Right atrium auricular region (tissue), 2 donors: ENCODE results near the gene KHK. TPM values are rescaled to one million over a fixed set of nuclear protein-coding genes. Genes with fewer than 3 reads are reported as not detected.

Source experiments
- DNase-seq: peaks from one replicate; pipeline ENCODE4 v3.0.0-alpha.2; 2019; ENCODE audit warnings: low spot score
- H3K27ac ChIP-seq, 2 donors: fragments of 200-600 bp; sonication (generic); 1 replicate in 1 of 2; 2 replicates in 1 of 2; pipeline ENCODE4 v1.5.1; 2016 to 2019
- H3K27me3 ChIP-seq, 2 donors: fragments of 200-600 bp; sonication (generic); one replicate each; pipeline versions ENCODE4 v1.5.1 to v1.6.0; 2017 to 2019
- H3K36me3 ChIP-seq: fragments of 200-600 bp; sonication (generic); one replicate; pipeline ENCODE4 v1.5.1; 2016
- H3K4me1 ChIP-seq, 2 donors: fragments of 200-600 bp; sonication (generic); one replicate each; pipeline versions ENCODE4 v1.5.1 to v1.6.0; 2017 to 2019
- H3K4me3 ChIP-seq, 2 donors: fragments of 200-600 bp; sonication (generic); 1 replicate in 1 of 2; 2 replicates in 1 of 2; pipeline ENCODE4 v1.5.1; 2017 to 2019; ENCODE audit warnings: mild to moderate bottlenecking in 1 of 2, moderate library complexity in 1 of 2
- H3K9me3 ChIP-seq, 2 donors: fragments of 200-600 bp; sonication (generic); one replicate each; pipeline ENCODE4 v1.5.1; 2019
- total RNA-seq, 2 donors: library from RNA; depleted of rRNA; stranded (reverse); fragments of >200 nt; gene quantifications; one replicate each; pipeline ENCODE4 v1.1.0, GENCODE V29; 2016
- TF ChIP-seq, protein P1 (sequence below), 2 donors: fragments of 200-600 bp; sonication (generic); IDR thresholded peaks; one replicate each; pipeline ENCODE4 v1.5.1; 2019; ENCODE audit warnings: antibody characterized with exemption in 2 of 2

The KHK gene
- total RNA-seq, 2 donors from 2014 or later = 0.82 to 1.7 TPM

DNA sequence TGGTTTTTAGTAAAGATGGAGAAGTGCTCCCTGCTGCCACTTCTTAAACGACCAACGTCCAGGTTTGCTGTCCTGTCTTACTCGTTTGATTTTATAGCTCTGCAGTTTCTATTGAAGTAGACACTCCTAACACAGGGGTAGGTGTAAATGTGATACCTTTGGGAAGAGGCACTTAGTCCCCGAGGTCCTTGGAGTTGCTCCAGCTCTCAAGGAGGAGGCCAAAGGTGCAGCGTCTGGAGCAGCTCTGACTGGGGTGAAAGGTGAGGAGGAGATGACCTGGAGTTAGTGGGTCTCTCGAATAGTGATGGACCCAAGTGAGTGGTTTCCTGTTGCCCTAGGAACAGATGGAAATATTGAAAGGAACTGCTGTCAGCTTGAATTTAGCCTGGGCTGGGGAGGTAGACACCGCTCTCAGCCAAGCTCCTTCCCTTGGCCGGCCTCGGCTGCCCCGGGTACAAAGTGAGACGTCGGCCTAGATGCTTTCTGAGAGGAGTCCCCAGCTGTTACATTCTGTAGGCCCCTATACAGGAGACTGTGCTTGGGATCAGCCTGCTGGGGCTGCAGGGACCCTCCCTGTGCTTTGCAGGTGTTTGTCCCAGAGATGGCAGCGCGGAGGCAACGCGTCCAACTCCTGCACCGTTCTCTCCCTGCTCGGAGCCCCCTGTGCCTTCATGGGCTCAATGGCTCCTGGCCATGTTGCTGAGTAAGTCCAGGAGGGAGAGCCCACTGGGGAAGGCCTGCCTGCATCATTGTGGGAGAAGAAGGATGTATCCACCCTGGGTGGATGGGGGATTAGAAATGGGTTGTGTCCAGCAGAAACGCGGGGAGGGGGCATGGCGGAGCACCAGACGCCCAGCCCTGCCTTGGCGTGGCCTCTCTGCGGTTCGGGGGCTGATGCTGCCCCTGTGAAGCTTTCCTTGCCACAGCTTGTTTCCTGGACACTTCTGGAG is 5.4 kb downstream of the KHK start:
- Histone ChIP-seq H3K27ac (no peak overlapping the region), H3K4me3 (no peak overlapping the region), H3K36me3 (no peaks in the 10 kb centered on the region), H3K4me1 (peaks cover 0 to 21% of the 10 kb centered on the region in 2 donors), H3K9me3 (no peaks in the 10 kb centered on the region), H3K27me3 (no peaks in the 10 kb centered on the region)
- TF ChIP-seq, protein P1, sequence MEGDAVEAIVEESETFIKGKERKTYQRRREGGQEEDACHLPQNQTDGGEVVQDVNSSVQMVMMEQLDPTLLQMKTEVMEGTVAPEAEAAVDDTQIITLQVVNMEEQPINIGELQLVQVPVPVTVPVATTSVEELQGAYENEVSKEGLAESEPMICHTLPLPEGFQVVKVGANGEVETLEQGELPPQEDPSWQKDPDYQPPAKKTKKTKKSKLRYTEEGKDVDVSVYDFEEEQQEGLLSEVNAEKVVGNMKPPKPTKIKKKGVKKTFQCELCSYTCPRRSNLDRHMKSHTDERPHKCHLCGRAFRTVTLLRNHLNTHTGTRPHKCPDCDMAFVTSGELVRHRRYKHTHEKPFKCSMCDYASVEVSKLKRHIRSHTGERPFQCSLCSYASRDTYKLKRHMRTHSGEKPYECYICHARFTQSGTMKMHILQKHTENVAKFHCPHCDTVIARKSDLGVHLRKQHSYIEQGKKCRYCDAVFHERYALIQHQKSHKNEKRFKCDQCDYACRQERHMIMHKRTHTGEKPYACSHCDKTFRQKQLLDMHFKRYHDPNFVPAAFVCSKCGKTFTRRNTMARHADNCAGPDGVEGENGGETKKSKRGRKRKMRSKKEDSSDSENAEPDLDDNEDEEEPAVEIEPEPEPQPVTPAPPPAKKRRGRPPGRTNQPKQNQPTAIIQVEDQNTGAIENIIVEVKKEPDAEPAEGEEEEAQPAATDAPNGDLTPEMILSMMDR (IDR thresholded peaks at IDR 0.05) = no peak
- DNase-seq = no peak

DNA sequence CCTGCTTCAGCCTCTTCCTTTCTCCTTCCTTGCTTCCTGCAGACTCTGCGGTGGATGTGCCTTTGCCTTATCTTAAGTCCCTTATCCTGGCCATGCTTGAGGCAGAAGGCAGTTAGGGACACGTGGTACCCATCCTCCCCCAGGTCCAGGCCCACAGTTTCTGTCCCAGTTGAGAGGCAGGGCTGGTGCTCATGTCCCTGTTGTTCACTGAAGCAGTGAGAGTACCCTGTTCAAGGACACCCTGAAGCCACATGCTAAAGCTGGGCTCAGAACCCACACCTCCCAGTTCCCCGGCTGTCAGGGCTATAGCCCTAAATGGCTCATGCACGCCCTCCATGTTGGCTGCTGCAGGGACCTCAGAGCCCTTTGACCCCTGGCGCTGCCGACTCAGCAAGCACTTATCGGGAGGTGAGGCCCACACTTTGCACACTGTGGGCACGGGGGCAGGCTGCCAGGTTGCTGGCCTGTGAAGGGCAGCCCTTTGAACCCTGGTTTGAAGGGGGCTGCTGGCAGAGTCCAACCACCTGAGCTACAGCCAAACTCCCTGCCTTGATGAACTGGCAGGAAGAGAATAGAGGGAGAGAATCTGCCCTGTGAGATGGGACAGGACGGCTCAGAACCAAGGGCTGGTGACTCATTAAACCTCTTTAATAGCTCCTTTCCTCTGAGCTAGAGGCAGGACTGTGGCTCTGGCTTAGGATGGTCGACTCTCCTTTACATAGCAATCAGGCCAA is 6.3 kb downstream of the KHK start:
- Histone ChIP-seq H3K9me3 (no peaks in the 10 kb centered on the region), H3K36me3 (no peaks in the 10 kb centered on the region), H3K4me3 (no peak overlapping the region), H3K27ac (no peak overlapping the region), H3K4me1 (peaks cover 0 to 15% of the 10 kb centered on the region in 2 donors), H3K27me3 (no peaks in the 10 kb centered on the region)
- no peak for DNase-seq
- TF ChIP-seq, protein P1 (IDR thresholded peaks at IDR 0.05) = no peak

DNA sequence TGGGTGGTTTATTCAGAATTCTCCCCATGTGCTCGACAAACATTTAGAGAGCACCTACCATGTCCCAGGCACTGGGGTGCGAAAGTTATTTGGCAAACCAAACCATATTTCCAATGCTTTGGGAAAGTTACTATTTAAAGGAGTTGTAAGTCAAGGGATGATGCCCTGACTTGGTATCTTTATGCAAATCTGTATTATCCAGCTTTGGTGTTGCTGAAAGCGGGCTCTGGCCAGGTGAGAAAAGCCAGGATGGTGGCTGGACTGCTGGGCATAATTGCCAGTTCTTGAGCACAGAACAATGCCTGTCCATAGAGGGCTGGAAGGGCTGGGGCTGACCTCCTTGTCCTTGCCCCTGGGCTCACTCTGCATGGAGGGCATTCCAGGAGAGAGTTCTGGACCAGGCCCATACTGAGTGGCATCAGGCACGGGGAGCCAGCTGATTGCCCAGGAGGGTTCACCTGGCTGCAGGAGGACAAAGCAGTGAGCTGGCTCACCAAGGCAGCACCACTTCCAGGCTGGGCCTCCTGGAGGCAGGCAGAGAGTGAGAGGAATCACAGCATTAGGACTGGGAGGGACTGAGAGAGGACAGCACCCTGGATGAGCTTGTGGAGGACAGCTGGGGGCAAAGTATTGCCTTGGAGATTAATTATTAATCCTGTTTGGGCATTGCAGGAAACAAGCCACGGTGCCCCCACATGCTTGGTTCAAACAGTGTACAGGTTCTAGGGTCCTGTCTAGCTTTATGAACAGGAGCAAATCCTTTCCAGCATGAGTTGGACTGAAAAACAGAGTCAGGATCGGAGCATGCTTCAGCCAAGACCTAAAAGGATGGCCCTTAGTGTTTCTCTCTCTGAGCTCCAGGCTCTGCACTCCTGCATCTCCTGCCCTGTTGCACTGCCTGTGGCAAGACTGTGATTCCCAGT is 7.1 kb downstream of the KHK start:
- no peaks in the 10 kb centered on the region for H3K9me3 ChIP-seq
- no peaks in the 10 kb centered on the region for H3K27me3 ChIP-seq
- no peak overlapping the region for H3K4me3 ChIP-seq
- H3K4me1 ChIP-seq = peaks cover 0 to 15% of the 10 kb centered on the region in 2 donors
- H3K27ac ChIP-seq = no peak overlapping the region
- TF ChIP-seq, protein P1 (IDR thresholded peaks at IDR 0.05) = no peak
- no peaks in the 10 kb centered on the region for H3K36me3 ChIP-seq
- no peak for DNase-seq

DNA sequence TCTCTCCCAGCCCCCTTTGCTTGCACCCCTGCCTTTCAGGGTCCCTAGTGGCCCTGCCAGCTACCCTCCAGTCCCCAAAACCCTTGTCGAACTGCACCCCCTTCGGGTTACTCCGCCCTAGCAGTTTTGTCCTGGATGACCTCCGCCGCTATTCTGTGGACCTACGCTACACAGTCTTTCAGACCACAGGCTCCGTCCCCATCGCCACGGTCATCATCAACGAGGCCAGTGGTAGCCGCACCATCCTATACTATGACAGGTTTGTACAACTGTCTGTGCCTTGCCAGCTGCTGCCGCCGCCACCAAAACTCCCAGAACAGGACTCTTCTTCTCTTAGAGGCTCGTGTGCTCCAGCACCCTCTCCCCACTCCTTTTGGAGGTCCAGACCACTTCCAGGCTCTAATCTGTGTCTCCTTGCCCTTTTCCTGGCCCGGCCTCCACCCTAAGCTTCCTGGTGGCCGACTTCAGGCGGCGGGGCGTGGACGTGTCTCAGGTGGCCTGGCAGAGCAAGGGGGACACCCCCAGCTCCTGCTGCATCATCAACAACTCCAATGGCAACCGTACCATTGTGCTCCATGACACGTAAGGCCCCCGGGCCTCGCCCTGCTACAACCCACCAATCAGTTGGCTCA is 7.9 kb downstream of the KHK start:
- no peak for DNase-seq
- Histone ChIP-seq H3K27me3 (no peaks in the 10 kb centered on the region), H3K4me1 (peaks cover 0 to 15% of the 10 kb centered on the region in 2 donors), H3K4me3 (no peak overlapping the region), H3K36me3 (no peaks in the 10 kb centered on the region), H3K9me3 (no peaks in the 10 kb centered on the region), H3K27ac (no peak overlapping the region)
- TF ChIP-seq, protein P1 (IDR thresholded peaks at IDR 0.05) = no peak

DNA sequence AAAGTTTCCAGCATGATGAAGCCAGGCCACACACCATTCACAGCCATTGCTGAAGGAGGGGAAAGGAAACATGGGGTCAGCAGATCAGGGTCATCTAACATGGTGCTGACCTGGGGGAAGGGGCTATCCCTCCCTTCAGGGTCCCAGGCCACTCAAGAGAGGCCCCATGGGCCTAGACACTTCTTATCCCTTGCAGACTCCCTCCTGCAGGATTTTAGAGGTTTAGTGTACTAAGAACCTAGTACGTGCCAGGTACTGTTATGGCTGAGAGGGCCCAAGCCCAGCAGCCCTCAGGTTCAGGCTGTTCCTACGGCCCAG is 8.8 kb downstream of the KHK start:
- H3K4me1 ChIP-seq = peaks cover 0 to 15% of the 10 kb centered on the region in 2 donors
- TF ChIP-seq, protein P1 (IDR thresholded peaks at IDR 0.05) = no peak
- H3K27ac ChIP-seq = no peak overlapping the region
- no peaks in the 10 kb centered on the region for H3K9me3 ChIP-seq
- H3K4me3 ChIP-seq = no peak overlapping the region
- no peaks in the 10 kb centered on the region for H3K27me3 ChIP-seq
- H3K36me3 ChIP-seq = no peaks in the 10 kb centered on the region
- no peak for DNase-seq
